SK-N-SH treated with all-trans-retinoic acid at 6 μM for 48 hours (cell line): ENCODE results near the gene FBLIM1.

Experiments used
- ARNTL ChIP-seq: fragments of 450-650 bp; formaldehyde crosslinking; IDR thresholded peaks from 2 replicates; pipeline ENCODE4 v1.5.0; 2020; ENCODE audit warnings: low read depth, mild to moderate bottlenecking, moderate library complexity, borderline replicate concordance
- CREB5 ChIP-seq: fragments of 250-450 bp; sonication (Bioruptor Pico); IDR thresholded peaks from 2 replicates; pipeline ENCODE4 v1.5.1; 2020; ENCODE audit warnings: low read depth, mild to moderate bottlenecking, moderate library complexity
- CSDC2 ChIP-seq: fragments of 250-450 bp; sonication (Bioruptor Pico); IDR thresholded peaks from 2 replicates; pipeline ENCODE4 v1.5.0; 2020; ENCODE audit warnings: mild to moderate bottlenecking, moderate library complexity
- CSRNP3 ChIP-seq: fragments of 250-450 bp; sonication (Bioruptor Pico); IDR thresholded peaks from 2 replicates; pipeline ENCODE4 v1.5.1; 2021; ENCODE audit warnings: mild to moderate bottlenecking, moderate library complexity
- ISL1 ChIP-seq: fragments of 250-450 bp; sonication (Bioruptor Pico); IDR thresholded peaks from 2 replicates; pipeline ENCODE4 v2.1.2; 2022; ENCODE audit warnings: mild to moderate bottlenecking, moderate library complexity
- OSR1 ChIP-seq: fragments of 250-450 bp; sonication (Bioruptor Pico); IDR thresholded peaks from 2 replicates; pipeline ENCODE4 v1.8.0; 2022; ENCODE audit warnings: moderate library complexity, mild to moderate bottlenecking, inconsistent platforms
- PATZ1 ChIP-seq: fragments of 250-450 bp; sonication (Bioruptor Pico); IDR thresholded peaks from 2 replicates; pipeline ENCODE4 v1.8.0; 2020; ENCODE audit warnings: mild to moderate bottlenecking, moderate library complexity, borderline replicate concordance
- RARB ChIP-seq: fragments of 250-450 bp; sonication (Bioruptor Pico); IDR thresholded peaks from 2 replicates; pipeline ENCODE4 v1.8.0; 2021; ENCODE audit warnings: mild to moderate bottlenecking, moderate library complexity
- SNAI2 ChIP-seq: fragments of 250-450 bp; sonication (Bioruptor Pico); IDR thresholded peaks from 2 replicates; pipeline ENCODE4 v1.5.0; 2020; ENCODE audit warnings: mild to moderate bottlenecking, moderate library complexity
- TCF4 ChIP-seq: fragments of 250-450 bp; sonication (Bioruptor Pico); IDR thresholded peaks from 2 replicates; pipeline ENCODE4 v1.8.0; 2021; ENCODE audit warnings: mild to moderate bottlenecking, moderate library complexity, borderline replicate concordance
- ZC3H10 ChIP-seq: fragments of 250-450 bp; sonication (Bioruptor Pico); IDR thresholded peaks from 2 replicates; pipeline ENCODE4 v1.5.1; 2021; ENCODE audit warnings: mild to moderate bottlenecking, moderate library complexity
- ZFP30 ChIP-seq: fragments of 450-650 bp; formaldehyde crosslinking; IDR thresholded peaks from 2 replicates; pipeline ENCODE4 v1.5.0; 2022; ENCODE audit warnings: mild to moderate bottlenecking, moderate library complexity
- TF ChIP-seq, protein P1 (sequence below): fragments of 250-450 bp; sonication (Bioruptor Pico); IDR thresholded peaks from 2 replicates; pipeline ENCODE4 v1.5.0; 2020; ENCODE audit warnings: mild to moderate bottlenecking, moderate library complexity

- no peak for TF ChIP-seq ZFP30
- TF ChIP-seq RARB (CRISPR knock-in tag), result no peak
- TF ChIP-seq ZC3H10 (CRISPR knock-in tag), result no peak
- TF ChIP-seq PATZ1 (CRISPR knock-in tag), result no peak
- no peak for TF ChIP-seq ARNTL (CRISPR knock-in tag)
- no peak for TF ChIP-seq CSDC2 (CRISPR knock-in tag)
- no peak for TF ChIP-seq SNAI2 (CRISPR knock-in tag)
- TF ChIP-seq CSRNP3 (CRISPR knock-in tag), result no peak
- no peak for TF ChIP-seq TCF4 (CRISPR knock-in tag)
- TF ChIP-seq OSR1 (CRISPR knock-in tag), result no peak
- TF ChIP-seq CREB5 (CRISPR knock-in tag), result no peak
- TF ChIP-seq ISL1 (CRISPR knock-in tag), result no peak
- TF ChIP-seq, protein P1, sequence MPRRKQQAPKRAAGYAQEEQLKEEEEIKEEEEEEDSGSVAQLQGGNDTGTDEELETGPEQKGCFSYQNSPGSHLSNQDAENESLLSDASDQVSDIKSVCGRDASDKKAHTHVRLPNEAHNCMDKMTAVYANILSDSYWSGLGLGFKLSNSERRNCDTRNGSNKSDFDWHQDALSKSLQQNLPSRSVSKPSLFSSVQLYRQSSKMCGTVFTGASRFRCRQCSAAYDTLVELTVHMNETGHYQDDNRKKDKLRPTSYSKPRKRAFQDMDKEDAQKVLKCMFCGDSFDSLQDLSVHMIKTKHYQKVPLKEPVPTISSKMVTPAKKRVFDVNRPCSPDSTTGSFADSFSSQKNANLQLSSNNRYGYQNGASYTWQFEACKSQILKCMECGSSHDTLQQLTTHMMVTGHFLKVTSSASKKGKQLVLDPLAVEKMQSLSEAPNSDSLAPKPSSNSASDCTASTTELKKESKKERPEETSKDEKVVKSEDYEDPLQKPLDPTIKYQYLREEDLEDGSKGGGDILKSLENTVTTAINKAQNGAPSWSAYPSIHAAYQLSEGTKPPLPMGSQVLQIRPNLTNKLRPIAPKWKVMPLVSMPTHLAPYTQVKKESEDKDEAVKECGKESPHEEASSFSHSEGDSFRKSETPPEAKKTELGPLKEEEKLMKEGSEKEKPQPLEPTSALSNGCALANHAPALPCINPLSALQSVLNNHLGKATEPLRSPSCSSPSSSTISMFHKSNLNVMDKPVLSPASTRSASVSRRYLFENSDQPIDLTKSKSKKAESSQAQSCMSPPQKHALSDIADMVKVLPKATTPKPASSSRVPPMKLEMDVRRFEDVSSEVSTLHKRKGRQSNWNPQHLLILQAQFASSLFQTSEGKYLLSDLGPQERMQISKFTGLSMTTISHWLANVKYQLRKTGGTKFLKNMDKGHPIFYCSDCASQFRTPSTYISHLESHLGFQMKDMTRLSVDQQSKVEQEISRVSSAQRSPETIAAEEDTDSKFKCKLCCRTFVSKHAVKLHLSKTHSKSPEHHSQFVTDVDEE (CRISPR knock-in tag), result no peak
Observed at GRCh38 chr1:15761366-15762128, 3.0 kb downstream of the FBLIM1 start.
